ENCODE measurements around the gene PIAS3. TPM values are rescaled to one million over a fixed set of nuclear protein-coding genes. Genes with fewer than 3 reads are reported as not detected.

Gene PIAS3
- polyA plus RNA-seq, 3 donors = 7.2 to 25.9 (median 8.8) TPM

GRCh38 chr1:145891143-145891542, 32.3 kb upstream of the PIAS3 start:
- peaks cover 0 to 2% of the 10 kb centered on the region in 2 donors for H3K36me3 Mint-ChIP-seq
- H3K4me3 ChIP-seq (replicated peaks in 1 of 3; ENCODE audit: low read depth in 2 of 3, low read length in 3 of 3) = no peak overlapping the region
- no peak overlapping the region for H2AFZ ChIP-seq (ENCODE audit: insufficient read depth, low read depth, low read length, poor library complexity, severe bottlenecking)
- TF ChIP-seq, protein P1, sequence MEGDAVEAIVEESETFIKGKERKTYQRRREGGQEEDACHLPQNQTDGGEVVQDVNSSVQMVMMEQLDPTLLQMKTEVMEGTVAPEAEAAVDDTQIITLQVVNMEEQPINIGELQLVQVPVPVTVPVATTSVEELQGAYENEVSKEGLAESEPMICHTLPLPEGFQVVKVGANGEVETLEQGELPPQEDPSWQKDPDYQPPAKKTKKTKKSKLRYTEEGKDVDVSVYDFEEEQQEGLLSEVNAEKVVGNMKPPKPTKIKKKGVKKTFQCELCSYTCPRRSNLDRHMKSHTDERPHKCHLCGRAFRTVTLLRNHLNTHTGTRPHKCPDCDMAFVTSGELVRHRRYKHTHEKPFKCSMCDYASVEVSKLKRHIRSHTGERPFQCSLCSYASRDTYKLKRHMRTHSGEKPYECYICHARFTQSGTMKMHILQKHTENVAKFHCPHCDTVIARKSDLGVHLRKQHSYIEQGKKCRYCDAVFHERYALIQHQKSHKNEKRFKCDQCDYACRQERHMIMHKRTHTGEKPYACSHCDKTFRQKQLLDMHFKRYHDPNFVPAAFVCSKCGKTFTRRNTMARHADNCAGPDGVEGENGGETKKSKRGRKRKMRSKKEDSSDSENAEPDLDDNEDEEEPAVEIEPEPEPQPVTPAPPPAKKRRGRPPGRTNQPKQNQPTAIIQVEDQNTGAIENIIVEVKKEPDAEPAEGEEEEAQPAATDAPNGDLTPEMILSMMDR (IDR thresholded peaks at IDR 0.05) = no peak
- H3K9me3 ChIP-seq (replicated peaks in 1 of 2; ENCODE audit: control insufficient read depth in 1 of 2, insufficient read depth in 1 of 2, low read length in 2 of 2) = no peaks in the 10 kb centered on the region
- no CpG with 5 or more reads among the region's 1 CpG for WGBS (ENCODE audit: insufficient coverage)
- H3K27ac ChIP-seq (ENCODE audit: low read depth in 1 of 2, low read length in 2 of 2) = no peak overlapping the region
- H3K9me3 Mint-ChIP-seq = peaks cover 0 to 2% (median 0%) of the 10 kb centered on the region in 7 donors
- no peak overlapping the region for H3K9ac ChIP-seq (ENCODE audit: insufficient read depth, low read length, poor library complexity, severe bottlenecking)
- no peaks in the 10 kb centered on the region for H3K79me2 ChIP-seq (ENCODE audit: insufficient read depth, low read length)
- no peaks in the 10 kb centered on the region for H4K20me1 ChIP-seq (ENCODE audit: insufficient read depth, low read length)
- H3K27me3 Mint-ChIP-seq (ENCODE audit: low read depth in 3 of 3) = peaks cover 2 to 9% (median 7%) of the 10 kb centered on the region in 3 donors
- DNase-seq = no peak
- peaks cover 2 to 7% of the 10 kb centered on the region in 2 donors for H3K4me1 ChIP-seq (ENCODE audit: control insufficient read depth in 1 of 2, insufficient read depth in 2 of 2, low read length in 2 of 2)
- H3K4me1 Mint-ChIP-seq = peaks cover 4% of the 10 kb centered on the region
- no peaks in the 10 kb centered on the region for H3K27me3 ChIP-seq (ENCODE audit: control insufficient read depth in 2 of 2, insufficient read depth in 2 of 2, low read length in 2 of 2)
- H3K4me2 ChIP-seq (replicated peaks; ENCODE audit: extremely low read depth, low read length, poor library complexity, severe bottlenecking) = no peak overlapping the region
- intact Hi-C loops (cut with micrococcal nuclease) = loop anchor here (5.0 to 10.0 kb wide), 2 partner anchors 121 to 124 kb away; no protein-coding TSS in a partner anchor
- no peaks in the 10 kb centered on the region for H3K36me3 ChIP-seq (replicated peaks in 1 of 2; ENCODE audit: control insufficient read depth in 1 of 2, insufficient read depth in 2 of 2, low read length in 2 of 2)
- no peak overlapping the region for H3K27ac Mint-ChIP-seq
- no peak overlapping the region for H3K4me3 Mint-ChIP-seq

DNA sequence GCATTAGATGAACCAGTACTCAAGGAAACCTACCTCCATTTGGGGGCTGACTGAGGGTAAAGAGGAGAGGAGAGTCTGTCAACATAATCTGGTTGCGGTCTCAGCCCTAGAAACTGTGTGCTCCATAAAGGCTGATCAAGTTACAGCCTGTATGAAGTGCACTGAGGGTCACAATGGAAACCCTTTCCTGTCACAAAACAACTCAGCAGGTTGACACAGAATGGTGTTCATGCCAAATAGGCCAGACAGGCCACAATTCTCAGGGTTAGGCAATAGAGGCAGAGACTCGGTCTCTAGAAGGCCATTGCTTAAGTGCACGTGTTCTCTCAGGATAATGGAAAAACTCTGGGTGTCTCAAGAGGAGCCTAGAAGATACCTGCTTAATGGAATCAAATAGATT, 30.8 kb upstream of the PIAS3 start:
- Mint-ChIP-seq H3K4me3 (no peak overlapping the region), H3K36me3 (peaks cover 0 to 2% of the 10 kb centered on the region in 2 donors)
- H3K4me2 ChIP-seq (replicated peaks; ENCODE audit: extremely low read depth, low read length, poor library complexity, severe bottlenecking) = no peak overlapping the region

More for the DNA sequence above, 30.8 kb upstream of the PIAS3 start:
- DNase-seq = no peak
- Mint-ChIP-seq H3K27me3 (ENCODE audit: low read depth in 3 of 3) (peaks cover 11 to 17% (median 14%) of the 10 kb centered on the region in 3 donors), H3K9me3 (peaks cover 0 to 2% (median 0%) of the 10 kb centered on the region in 7 donors), H3K27ac (no peak overlapping the region), H3K4me1 (peaks cover 14% of the 10 kb centered on the region)
- H2AFZ ChIP-seq (ENCODE audit: insufficient read depth, low read depth, low read length, poor library complexity, severe bottlenecking) = no peak overlapping the region
- no peak overlapping the region for H3K4me3 ChIP-seq (replicated peaks in 1 of 3; ENCODE audit: low read depth in 2 of 3, low read length in 3 of 3)
- no peak overlapping the region for H3K9ac ChIP-seq (ENCODE audit: insufficient read depth, low read length, poor library complexity, severe bottlenecking)
- intact Hi-C loops (cut with micrococcal nuclease) = loop anchor here (5.0 to 10.0 kb wide), 3 partner anchors 42 to 125 kb away; partner anchors contain the start of gene NUDT17 (in 1 of the 2)
- no peaks in the 10 kb centered on the region for H4K20me1 ChIP-seq (ENCODE audit: insufficient read depth, low read length)
- no peaks in the 10 kb centered on the region for H3K9me3 ChIP-seq (replicated peaks in 1 of 2; ENCODE audit: control insufficient read depth in 1 of 2, insufficient read depth in 1 of 2, low read length in 2 of 2)
- TF ChIP-seq, protein P1 (IDR thresholded peaks at IDR 0.05) = no peak
- H3K27me3 ChIP-seq (ENCODE audit: control insufficient read depth in 2 of 2, insufficient read depth in 2 of 2, low read length in 2 of 2) = peaks cover 5 to 8% of the 10 kb centered on the region in 2 donors
- H3K79me2 ChIP-seq (ENCODE audit: insufficient read depth, low read length) = no peaks in the 10 kb centered on the region
- 69% methylated on average over 2 of the region's 3 CpGs for WGBS (ENCODE audit: insufficient coverage)
- no peak overlapping the region for H3K27ac ChIP-seq (ENCODE audit: low read depth in 1 of 2, low read length in 2 of 2)
- peaks cover 8 to 18% of the 10 kb centered on the region in 2 donors for H3K4me1 ChIP-seq (ENCODE audit: control insufficient read depth in 1 of 2, insufficient read depth in 2 of 2, low read length in 2 of 2)
- H3K36me3 ChIP-seq (replicated peaks in 1 of 2; ENCODE audit: control insufficient read depth in 1 of 2, insufficient read depth in 2 of 2, low read length in 2 of 2) = no peaks in the 10 kb centered on the region

All from CD14-positive monocyte (primary cell).